ENCODE results near the gene CAMSAP1.

CAMSAP1 gene

DNA sequence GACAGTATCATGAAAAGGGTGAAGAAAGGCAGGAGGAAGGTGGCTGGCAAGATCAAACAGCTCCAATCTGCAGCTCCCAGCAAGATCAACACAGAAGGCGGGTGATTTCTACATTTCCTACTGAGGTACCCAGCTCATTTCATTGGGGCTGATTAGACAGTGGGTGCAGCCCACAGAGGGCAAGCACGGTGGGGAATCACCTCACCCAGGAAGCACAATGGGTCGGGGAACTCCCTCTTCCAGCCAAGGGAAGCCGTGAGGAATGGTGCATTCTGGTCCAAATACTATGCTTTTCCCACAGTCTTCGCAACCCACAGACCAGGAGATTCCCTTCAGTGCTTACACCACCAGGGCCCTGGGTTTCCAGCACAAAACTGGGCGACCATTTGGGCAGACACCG, 66.8 kb downstream of the CAMSAP1 start:
- no peak for DNase-seq (ENCODE audit: low read depth, low spot score)

DNA sequence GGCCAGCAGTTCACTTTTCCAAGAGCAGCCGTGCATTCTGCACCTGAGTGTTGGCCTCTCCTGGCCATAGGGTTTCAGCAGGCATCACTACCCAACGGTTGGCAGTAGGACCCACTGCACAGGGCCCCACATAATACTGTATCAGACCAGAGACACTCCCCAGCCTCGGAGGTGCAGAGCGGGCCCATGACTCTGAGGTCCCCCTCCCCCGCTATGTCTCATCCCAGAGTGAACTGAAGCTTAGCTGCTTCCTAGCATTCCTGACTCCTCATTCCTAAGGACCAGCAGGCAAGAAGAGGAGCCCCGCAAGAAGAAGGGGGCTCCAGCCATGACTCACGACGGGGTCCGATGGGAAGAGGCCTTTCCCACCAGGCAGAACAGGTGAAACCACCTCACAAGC, 67.2 kb downstream of the CAMSAP1 start:
- no peak for DNase-seq (ENCODE audit: low read depth, low spot score)

DNA sequence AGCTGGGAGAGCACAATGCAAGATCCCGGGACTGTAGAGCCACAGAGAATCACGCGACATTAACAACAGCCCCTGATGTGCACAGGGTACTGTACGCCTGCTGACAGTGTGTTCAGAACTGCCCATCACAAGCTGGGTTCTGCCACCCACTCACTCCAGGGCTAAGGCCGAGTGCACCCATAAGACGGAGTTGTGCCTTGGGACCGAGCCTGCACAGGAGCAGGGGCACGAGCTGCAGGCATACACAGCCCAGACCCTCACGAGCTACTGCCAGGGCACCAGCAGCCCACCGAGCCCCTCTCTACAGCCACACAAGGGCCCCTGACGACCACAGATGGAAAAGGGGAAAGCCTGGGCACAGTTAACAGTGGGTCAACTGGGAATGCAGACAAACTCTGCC, 67.8 kb downstream of the CAMSAP1 start:
- DNase-seq (ENCODE audit: low read depth, low spot score): no peak

DNA sequence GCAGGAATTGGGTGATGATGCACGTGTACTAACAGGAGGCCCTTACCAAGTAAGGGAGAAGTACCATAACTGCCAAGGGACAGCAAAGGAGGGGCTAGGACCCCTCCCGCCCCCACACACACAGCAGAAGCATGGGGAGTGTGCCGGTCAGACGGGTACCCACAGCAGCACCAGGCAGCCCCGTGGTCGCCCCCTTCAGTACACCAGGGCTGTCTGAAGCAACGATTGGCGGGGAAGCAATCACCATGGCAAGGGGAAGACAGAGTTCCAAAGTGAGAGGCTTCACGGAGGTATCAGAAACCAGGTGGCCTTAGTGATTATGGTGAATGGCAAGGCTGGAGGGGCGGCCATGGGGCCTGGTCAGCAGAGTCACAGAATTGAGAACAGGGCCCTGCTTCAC, 72.2 kb downstream of the CAMSAP1 start:
- no peak for DNase-seq (ENCODE audit: low read depth, low spot score)

DNA sequence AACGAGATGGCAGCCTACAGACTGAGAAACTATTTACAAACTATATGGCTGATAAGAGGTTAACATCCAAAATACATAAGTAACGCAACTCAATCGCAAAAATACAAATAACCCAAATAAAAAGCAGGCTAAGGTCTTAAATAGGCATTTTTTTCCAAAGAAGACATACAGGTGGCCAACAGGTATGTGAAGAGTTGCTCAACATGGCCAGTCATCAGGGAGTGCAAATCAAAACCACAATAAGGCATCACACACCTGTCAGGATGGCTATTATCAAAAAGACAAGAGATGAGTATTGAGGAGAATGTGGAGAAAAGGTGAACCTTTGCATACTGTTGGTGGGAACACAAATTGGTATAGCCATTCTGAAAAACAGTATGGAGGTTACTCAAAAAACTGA, 73.5 kb downstream of the CAMSAP1 start:
- DNase-seq (ENCODE audit: low read depth, low spot score): no peak

DNA sequence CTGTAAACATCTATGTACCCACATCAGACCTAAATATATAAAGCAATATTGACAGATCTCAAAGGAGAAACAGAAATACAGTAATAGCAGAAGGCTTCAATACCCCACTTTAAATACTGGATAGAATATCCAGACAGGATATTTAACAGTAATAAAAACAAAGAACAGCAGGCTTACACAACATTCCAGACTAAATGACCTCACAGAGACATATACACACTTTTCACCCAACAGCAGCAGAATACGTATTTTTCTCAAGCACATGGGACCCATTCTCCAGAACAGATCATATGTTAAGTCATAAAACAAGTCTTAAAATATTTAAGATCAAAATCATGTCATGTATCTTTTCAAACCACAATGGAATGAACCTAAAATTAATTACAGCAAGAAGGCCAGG, 76.8 kb downstream of the CAMSAP1 start:
- no peak for DNase-seq (ENCODE audit: low read depth, low spot score)

DNA sequence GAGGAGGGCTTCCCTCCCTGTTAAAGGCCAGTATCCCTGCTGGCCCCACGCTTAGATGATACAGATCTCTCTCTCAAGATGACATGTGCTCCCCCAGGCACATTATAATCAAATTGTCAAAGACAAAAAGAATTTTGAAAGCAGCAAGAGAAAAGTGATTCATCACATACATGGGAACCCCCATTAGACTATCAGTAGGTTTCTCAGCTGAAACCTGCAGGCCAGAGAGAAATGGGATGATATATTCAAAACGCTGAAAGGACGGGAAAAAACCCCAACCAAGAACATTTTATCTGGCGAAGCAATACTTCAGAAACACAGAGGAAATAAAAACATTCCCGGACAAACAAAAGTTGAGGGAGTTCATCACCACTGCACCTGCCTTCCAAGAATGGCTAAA, 78.7 kb downstream of the CAMSAP1 start:
- DNase-seq (ENCODE audit: low read depth, low spot score): no peak

DNA sequence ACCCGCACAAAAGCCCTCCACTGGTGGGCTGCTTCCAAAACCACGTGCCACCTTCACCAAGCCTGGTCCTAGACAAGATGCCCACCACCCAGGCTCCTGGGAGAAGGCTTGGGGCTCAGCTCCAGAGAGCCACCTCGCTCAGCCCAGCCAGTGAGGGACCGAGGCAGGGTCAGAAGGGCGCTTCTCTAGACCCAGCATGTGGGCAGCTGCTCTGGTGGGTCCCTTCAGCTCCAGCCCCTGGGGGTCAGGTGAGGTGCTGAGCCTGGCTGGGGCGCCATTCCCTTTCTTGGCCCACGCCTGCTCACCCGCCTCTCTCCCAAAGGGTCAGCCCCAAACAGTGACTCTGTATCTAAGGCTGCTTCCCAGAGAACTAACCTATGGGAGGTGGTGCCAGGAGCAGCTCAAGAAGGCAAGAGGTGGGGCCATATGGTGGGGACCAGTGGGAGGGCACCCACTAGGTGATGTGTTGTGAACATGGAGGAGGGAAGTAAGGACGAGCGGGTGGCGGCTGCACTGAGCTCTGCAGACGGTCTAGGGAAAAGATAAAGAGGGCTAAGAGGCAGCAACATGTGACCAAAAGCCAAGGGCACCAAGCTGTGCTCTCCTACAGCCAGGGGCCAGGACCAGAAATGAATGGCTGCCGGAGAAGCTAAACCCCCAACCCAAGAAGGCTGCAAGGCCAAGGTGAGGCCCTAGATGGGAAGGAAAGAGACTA, 79.3 kb downstream of the CAMSAP1 start:
- DNase-seq (ENCODE audit: low read depth, low spot score): no peak

DNA sequence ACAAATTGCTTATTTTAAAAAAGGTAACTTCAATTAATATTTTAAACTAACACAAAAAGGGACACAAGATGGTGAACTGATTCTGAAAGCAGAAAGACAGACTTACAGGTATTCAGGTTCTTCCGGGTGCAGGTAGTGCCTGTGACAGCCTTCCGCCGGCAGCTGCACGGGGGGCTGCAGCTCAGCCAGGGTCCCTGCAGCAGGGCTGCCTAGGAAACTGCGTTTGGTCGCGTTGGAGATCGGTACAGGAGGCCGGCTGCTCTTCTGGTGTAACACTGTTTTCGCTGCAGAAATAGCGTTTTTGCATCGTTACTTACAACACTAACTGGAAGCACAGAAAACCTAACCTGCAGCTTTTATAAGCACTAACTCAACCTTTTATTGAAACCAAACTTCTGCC, 80.0 kb downstream of the CAMSAP1 start:
- DNase-seq (ENCODE audit: low read depth, low spot score): no peak

DNA sequence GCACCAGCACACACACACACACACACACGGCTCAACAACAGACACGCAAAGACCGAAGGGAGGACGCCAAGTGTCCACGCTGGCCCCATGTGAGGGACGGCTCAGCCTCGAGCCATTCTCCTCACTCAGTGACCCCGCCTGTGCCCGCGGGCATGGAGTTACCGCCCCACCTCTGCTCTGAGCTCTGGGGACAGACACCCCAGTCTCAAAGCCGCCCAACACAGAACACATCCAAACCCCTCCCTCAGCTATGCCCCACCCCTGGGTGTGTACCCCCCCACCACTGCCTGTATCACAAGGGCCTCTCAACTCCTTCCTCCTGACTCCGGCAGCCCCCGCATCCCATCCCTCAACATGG, 81.2 kb downstream of the CAMSAP1 start:
- DNase-seq (ENCODE audit: low read depth, low spot score): no peak

DNA sequence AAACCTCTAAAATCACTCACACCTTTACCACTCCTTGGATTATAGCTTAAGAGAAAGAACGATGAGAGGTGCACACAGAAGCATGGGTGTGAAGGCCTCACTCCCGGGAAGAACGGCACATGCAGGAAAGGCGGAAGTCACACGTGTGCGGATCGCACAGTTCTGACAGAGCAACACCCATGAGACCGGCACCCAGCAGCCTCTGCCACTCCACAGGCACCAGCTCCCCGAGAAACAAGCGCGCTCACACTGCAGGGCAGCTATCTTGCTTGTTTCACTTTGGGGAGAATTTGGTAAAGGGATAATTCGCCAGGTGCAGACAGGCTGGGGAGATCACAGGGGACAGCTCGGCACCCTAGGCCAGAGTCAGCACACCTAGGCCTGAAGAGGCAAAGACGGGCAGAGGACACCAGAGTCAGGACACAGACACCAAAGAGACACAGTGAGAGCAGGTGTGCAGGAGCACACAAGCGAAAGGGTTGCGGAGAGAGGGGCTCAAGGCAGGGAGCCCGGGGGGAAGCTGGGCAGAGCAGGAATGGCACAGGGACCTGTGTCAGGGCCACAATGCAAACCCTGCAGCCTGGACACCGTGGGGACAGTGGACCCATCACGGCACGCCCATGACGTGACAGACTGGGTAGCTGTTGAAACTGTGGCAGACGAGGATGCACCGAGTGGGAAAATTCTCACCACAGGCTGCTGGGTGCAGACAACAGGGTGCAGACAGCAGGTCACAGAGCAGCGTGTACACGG, 81.7 kb downstream of the CAMSAP1 start:
- no peak for DNase-seq (ENCODE audit: low read depth, low spot score)

DNA sequence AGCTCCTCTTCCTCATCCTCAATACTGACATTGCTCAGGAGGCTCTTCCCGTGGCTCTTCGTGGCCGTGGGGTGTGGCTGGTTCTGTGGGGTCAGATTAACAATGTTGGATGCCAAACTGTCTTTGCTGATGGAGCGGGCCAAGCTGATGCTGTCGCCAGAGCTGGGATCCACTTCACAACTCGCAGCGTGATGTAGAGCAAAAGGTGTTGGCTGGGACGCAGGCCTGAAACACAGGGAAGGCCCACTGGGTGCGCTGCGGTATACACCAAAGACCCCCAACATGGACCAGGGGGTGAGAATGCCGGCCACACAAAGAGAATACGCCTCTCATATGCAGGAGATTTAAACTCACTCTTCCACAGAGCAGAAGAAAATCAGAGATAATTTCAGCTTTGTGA, 84.3 kb downstream of the CAMSAP1 start:
- no peak for DNase-seq (ENCODE audit: low read depth, low spot score)

DNA sequence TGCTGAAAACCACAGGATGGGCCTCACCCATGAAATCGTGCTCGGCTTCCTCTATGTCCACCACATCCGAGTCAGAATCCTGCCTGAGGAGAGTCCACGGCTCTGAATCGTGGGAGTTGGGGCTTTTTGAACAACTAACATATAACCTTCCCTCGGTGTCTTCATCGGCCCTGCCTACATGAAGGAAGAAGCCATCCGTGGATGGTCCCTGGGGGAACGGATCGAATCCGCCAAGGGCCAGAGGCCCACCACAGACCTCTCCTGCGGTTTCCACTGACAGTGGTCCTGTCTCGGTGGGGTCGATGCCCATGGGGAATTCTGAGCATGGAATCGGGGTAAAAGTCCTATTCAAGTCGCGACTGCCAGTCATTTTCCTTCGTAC, 85.0 kb downstream of the CAMSAP1 start:
- no peak for DNase-seq (ENCODE audit: low read depth, low spot score)

DNA sequence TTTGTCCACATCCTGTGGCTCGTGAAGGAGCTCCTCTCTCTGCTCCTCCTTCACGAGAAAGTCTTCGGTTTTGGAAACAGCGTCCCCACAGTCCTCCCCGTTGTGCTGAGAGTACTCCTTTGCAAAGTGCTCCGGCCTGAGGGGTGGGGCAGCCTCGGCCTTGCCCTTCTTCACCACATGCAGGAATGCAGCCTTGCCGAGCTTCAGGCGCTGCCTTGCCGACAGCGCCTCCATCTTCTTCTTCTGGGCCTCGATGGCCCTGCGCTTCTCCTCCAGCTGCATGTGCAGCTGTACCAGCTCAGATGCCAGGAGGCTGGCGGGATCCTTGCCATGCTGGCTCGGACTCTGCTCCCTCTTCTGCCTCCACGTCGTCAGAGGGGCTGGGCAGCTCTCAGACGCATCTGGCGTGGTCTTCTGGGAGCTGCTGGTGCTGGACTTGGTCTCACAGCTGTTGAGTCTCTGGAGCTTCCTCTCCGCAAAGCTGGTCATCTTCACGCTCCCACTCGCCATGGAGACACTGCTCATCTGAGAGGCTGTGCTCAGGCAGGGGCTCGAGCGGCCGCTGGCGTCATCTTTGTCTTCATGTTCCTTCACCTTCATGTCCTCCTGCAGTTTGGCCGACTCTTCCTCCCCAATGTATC, 85.5 kb downstream of the CAMSAP1 start:
- DNase-seq (ENCODE audit: low read depth, low spot score): no peak

DNA sequence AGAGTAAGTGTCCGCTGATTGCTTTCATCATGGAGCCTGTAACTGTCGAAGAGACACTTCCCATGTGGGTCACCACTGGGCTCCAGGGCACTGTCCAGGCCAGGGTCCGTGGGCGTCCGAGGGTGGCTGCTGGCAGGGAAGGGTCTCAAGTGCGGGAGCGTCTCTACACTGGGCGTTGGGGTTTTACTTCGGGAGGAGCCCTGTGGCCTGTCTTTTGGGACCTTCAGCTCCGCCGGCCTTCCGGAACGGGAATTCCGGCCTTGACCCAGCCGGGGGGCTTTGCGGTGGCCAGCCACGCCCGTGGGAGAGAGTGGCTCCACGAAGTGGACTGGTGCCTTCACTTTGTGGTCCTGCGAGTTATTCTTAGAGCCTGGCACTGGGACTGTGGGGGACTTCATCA, 86.2 kb downstream of the CAMSAP1 start:
- no peak for DNase-seq (ENCODE audit: low read depth, low spot score)

DNA sequence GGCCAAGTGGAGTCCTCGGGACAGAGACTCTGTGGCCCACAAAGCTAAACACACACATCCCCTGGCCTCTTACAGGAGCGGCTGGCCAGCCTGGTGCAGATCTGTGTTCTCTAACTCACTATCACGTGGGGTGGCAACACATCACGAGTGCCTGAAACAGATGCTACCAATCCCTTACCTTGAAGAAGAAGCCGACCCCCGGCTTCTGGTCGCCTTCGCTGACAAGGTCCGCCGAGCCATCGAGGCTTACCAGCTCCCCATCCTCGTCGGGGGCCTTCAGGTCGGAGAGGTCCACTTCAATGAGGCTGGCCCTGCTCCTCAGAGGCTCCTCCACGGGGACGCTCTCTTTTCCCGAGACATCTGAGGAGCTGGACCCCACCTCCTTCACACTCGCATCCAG, 86.7 kb downstream of the CAMSAP1 start:
- DNase-seq (ENCODE audit: low read depth, low spot score): no peak

DNA sequence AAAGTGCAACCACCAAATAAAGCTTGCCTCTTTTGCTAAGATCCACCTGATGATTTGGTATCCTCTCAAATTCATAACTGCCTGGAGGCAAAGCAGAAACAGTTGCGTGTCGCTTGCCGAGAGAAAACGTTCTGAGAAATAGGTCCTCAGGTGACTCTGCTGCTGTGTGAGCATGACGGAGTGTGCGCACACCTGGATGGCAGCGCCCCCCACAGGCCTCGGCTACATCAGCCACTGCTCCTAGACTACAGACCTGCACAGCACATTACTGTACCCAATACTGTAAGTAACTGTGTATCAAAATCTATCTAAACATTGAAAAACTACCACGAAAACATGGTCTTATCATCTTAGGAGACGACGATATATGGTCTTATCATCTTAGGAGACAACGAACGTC, 87.4 kb downstream of the CAMSAP1 start:
- DNase-seq (ENCODE audit: low read depth, low spot score): no peak

DNA sequence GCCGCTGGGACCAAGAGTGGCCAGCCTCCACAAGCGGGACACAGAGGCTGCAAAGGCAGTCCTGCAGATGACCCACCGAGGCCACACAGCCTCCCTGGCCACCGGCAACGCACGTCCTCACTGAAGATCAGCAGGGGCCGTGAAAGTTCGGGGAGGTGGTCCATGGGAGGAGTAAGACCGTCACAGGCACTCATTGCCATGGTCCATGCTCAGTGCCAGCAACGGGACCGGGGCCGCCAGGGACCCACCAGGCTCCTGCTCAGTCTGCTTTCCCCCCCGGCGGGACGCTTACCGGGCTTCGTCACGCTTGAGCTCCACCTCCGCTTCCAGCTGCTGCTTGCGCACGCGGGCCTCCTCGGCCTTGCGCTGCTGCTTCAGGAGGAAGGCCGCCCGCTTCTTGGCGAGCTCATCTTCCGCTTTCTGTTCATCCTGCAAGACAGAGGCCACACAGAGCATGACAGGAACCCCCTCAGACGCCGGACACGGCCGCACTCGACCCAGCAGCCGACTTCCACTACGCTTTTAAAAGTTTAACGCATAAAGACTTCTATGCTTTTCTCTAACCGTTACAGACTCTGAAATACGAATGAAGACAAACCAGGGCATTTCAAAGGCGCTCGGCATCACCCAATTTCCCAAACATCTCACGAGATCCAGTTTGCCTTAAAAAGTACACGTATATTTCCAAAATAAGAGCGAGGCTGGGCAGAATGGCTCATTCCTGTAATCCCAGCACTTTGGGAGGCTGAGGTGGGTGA, 88.4 kb downstream of the CAMSAP1 start:
- no peak for DNase-seq (ENCODE audit: low read depth, low spot score)

DNA sequence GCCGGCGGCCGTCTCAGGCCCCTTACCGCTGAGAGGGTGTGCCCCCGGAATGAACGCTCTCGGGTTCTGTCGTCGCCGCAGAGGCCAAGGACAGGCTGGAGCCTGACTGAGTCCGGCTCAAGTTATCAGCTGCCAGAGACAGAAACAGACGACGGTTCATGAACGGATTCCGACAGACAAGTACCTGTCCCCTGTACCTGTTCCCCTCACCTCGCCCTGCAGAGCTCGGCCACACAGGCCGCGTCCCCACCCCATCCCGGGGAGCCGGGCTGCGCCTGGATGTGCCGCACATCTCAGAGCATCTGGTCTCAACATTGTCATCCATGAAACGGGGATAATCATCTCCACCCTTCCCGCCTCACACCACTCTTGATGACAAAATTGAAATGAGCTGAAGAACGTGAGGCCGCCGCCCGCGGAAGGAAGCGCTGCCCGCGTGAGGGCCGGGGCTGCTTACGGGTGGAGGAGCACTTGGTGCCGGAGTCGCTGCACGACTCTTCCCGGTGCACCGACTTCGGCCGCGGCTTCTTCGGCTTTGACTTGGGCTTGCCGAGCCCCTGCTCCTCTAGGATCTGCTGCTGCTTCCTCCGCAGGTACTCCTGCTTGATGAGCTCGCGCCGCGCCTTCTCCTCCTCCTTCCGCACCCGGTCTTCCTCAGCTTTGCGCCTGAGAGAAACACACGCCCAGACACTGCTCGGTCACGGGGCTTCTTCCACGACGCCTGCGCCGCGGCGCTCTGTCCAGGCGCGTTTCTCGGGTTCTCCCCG, 89.2 kb downstream of the CAMSAP1 start:
- no peak for DNase-seq (ENCODE audit: low read depth, low spot score)

DNA sequence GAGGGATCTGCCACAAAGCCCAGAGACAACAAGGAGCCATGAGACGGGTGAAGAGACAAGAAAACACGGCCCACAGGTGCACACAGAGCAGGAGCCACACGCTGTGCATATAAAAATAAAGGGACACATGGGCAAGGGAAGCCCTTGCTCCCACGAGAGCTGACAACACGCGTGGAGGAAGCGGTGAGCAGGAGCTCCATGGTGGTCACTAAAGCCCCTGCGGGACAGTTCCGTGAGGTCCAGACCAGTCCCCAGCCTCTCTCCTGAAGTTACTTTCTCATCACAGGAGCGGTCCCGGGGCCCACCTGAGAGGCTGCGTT, 90.7 kb downstream of the CAMSAP1 start:
- DNase-seq (ENCODE audit: low read depth, low spot score): no peak

DNA sequence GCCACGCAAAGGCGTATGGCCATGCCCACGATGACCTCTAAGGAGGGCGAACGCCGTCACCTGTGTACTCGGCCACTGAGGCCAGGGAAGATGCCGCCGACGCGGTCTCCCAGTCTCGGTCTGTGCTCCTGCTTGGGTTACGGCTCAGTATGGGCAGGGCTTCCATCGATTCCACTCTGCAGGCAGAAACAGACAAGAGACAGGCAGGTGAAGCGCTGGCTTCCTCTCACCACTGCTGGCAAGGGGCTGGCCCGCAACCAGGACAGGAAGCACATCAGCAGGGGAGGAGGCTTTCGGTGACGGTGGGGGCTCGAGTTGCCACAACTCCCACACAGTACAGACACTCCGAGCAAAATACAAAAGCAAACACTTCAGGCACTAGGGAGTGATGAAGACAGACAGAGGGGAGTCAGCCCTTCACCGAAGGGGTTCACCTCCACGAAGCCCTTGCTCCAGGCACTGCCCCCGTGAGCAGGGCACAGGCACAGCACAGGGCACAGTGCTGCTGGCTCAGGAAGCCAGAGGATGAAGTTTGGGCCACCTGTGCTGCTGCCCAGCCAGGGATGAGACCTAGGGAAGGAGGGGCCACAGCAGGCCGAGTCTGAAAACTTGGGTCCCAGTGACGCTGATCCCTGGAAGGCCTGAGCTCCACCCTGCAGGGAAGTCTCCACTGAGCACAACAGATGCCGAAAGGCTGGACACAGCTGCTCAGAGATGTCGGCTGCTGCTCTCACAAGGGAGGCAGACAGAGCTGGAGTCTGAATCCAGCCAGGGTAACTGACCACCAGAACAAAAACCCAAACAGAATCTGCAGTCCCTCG, 91.3 kb downstream of the CAMSAP1 start:
- DNase-seq (ENCODE audit: low read depth, low spot score): no peak
